ENCODE results near the gene CLEC4F. TPM values are rescaled to one million over a fixed set of nuclear protein-coding genes. Genes with fewer than 3 reads are reported as not detected.

The CLEC4F gene, protein sequence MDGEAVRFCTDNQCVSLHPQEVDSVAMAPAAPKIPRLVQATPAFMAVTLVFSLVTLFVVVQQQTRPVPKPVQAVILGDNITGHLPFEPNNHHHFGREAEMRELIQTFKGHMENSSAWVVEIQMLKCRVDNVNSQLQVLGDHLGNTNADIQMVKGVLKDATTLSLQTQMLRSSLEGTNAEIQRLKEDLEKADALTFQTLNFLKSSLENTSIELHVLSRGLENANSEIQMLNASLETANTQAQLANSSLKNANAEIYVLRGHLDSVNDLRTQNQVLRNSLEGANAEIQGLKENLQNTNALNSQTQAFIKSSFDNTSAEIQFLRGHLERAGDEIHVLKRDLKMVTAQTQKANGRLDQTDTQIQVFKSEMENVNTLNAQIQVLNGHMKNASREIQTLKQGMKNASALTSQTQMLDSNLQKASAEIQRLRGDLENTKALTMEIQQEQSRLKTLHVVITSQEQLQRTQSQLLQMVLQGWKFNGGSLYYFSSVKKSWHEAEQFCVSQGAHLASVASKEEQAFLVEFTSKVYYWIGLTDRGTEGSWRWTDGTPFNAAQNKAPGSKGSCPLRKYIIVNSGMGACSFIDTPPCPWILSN
- total RNA-seq = 1 to 10 TPM in 1 of 4 donors, under 1 TPM in 1, not detected in 2; 0.56 to 2.7 TPM

DNA sequence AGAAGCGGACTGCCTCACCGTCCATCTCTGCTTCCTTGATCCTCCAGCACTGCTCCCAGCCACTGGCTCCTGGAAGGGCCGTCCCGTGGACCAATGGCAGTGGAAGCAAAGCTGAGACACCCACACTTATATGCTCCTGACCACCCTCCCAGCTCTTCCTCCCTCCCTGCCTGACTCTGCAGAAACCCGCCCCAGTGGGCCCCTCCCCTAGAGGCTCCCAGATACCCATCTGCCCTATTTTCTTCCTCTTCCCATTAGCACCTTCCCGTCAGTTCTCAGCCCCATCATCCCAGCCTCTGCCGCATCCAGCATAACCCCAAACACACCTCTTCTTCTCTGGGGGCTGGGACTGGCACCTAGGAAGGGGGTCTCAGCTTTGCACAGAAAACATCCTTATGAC, at the start of gene CLEC4F:
Gene CLEC4F (minus strand): TSS at position 101 of the 400 bp plus-strand sequence. CDS start 76 bp downstream, at position 25.
- ATAC-seq (ENCODE audit: low FRiP score) (no peak), DNase-seq (ENCODE audit: low spot score) (no peak)
- TF ChIP-seq CTCF (IDR thresholded peaks at IDR 0.05) = no peak

DNA sequence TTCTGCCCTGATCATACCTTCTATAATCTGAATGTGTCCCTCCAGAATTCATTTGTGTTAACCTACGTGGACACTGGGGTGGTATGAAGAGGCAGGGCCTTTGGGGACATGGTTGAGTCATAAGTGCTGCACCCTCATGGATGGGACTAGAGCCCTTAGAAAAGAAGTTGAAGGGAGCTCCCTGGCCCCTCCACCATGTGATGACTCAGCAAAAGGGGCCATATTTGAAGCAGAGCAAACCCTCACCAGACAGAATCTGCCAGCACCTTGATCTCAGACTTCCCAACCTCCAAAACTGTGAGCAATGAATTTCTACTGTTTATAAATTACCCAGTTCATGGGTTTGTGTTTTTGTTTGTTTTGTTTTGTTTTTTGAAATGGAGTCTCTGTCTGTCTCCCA, 48.6 kb upstream of the CLEC4F start:
- DNase-seq (ENCODE audit: low spot score) (no peak), ATAC-seq (ENCODE audit: low FRiP score) (no peak)
- no peak for TF ChIP-seq CTCF (IDR thresholded peaks at IDR 0.05)

GRCh38 chr2:70861777-70862625, 41.6 kb upstream of the CLEC4F start:
- DNase-seq (ENCODE audit: low spot score) = peak; percentile 82
- TF ChIP-seq CTCF (IDR thresholded peaks at IDR 0.05) = peak in 2 of 3 donors; percentile 11 to 19
- ATAC-seq (ENCODE audit: low FRiP score) = peak; percentile 74

- no peak for ATAC-seq (ENCODE audit: low FRiP score)
- DNase-seq (ENCODE audit: low spot score) = no peak
- no peak for TF ChIP-seq CTCF (IDR thresholded peaks at IDR 0.05)
These were observed 35.3 kb upstream of the CLEC4F start for GRCh38 chr2:70855667-70856066.

GRCh38 chr2:70854411-70854810, 34.0 kb upstream of the CLEC4F start:
- DNase-seq (ENCODE audit: low spot score) (no peak), ATAC-seq (ENCODE audit: low FRiP score) (no peak)
- no peak for TF ChIP-seq CTCF (IDR thresholded peaks at IDR 0.05)

DNA sequence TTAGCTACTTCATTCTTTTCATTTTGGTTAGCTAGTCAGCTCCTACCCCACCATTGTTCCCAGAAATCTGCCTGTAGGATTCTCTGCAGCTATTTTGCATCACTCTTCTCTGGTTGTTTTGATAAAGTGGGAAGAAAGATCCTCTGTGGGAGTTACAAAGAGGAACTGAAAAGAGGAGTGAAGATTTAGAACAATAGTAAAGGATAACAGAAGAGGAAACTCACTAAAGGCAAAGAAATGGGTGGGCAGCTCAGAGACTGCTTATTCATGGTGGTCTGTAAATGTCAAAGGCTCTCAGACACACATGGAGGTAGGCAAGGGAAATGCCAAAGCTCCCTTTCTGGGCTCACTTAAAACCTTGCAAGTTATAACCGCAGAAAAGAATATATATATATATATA, 32.4 kb upstream of the CLEC4F start:
- DNase-seq (ENCODE audit: low spot score) (no peak), ATAC-seq (ENCODE audit: low FRiP score) (no peak)
- no peak for TF ChIP-seq CTCF (IDR thresholded peaks at IDR 0.05)
